ENCODE data around the gene FIBCD1.

The FIBCD1 gene

DNA sequence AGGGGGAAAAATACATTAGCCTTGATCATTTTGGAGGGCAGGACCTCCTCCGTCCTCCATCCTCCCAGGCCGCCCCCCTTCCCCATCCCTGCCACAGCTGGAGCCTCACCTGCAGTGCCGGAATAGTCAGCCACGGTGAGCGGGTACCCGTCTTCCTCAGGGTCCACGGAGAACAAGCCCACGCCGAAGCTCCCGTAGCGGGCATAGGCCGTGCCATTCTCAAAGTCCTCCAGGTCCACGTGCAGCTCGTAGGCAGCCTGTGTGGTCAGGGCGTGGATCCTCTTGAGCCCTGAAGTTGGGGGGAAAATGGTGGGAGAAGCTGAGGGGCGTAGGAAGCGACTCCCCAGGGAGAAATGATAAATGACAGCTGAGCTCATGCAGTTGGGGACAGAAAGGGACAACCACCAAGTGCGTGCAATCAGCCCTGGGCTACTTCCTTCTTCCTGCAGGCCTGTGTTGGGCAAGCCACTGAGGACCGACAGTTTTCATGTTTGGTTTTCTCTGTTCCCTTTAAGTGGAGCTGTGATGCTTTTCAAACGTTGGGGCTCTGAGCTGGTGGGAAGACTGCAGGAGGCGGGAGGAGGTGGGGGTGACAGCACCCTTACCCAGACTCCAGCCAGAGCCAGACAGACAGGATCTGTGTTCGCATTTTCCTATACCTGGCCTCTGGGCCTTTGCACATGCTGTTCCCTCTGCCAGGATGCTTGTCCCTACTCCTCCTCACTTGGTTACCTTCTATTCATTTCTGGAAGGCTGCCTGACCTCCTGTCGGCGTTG, 33.7 kb downstream of the FIBCD1 start:
- no peak for DNase-seq

DNA sequence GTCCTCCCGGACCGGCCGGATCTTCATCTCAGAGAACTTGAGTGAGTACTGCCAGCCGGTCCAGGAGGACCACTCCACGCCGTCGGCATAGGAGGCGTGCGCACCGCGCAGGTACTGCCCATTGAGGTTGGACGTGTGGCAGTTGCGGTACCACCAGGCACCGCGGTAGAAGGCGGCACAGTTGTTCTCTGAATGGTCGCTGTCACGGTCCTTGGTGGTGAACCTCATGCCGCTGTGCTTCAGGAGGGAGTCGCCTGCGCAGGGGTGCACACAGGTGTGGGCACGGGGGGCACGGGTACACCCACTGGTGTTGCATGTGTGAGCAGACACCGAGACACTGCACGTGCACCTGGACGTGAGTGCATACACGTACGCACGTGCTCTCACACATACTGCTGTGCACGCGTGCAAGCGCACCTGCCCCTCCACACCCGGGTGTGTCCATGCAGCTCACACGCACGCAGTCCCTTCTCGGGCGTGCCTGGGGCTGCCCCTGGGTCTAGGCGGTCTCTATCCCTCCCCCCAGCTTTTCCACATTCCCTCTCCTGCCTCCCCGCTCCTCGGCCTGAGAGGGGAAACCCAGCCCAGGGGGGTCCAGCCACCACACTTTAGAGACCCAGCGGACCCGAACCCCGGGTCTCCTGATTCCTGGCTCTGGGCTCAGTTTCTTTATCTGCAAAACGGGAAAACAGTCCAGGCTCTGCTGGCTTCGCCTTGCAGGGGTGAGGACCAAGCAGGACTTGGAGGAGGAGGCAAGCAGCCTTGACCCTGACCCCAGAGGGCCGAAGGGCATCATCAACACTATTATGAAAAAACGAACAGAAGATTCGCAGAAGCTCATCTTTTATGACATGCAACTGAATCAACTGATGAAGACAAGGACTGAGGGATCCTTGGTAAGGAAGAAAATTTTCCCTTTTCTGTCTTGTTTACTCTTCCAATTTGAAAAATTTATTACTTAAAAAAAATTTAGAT, 34.7 kb downstream of the FIBCD1 start:
- no peak for DNase-seq

DNA sequence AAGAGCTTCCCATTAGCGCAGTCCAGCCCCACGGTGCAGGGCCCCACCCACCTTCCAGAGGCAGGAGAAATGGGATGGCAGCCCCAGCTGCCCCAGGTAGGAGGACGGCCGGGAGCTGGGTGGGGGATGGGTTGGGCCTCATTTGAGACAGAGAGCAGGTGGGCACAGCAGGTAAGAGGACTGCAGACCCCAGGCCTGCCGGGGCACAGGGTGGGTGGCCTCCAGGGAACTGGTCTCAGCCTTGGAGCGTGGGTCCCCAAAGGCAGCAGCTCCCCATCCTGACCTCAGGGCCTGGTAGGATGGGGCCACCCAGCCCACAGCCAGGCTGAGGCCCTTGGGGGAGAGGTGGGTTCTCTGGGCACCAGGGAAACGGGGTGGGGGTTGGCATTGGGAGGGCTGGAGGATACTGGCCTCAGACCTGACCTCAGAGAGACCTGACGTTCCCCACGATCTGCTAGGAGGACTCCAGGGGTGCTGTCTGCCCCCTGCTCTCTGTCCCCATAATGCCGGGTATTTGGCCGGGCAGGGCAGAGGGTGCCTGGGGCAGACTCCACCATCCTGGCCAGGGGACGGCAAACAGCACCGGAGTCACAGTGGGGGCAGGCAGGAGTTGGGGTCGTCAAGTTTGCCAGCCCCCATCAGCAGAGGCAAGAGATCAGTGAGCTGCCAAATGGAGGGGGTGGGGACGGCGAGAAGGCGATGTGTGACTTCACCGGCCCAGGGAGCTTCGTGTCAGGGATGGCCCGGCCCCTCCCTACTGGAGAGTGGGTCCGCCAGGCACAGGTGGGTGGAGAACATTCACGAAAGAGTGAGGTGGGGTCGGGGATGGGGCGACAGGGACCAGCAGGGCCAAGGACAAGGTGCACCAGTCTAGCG, 35.6 kb downstream of the FIBCD1 start:
- no peak for DNase-seq

DNA sequence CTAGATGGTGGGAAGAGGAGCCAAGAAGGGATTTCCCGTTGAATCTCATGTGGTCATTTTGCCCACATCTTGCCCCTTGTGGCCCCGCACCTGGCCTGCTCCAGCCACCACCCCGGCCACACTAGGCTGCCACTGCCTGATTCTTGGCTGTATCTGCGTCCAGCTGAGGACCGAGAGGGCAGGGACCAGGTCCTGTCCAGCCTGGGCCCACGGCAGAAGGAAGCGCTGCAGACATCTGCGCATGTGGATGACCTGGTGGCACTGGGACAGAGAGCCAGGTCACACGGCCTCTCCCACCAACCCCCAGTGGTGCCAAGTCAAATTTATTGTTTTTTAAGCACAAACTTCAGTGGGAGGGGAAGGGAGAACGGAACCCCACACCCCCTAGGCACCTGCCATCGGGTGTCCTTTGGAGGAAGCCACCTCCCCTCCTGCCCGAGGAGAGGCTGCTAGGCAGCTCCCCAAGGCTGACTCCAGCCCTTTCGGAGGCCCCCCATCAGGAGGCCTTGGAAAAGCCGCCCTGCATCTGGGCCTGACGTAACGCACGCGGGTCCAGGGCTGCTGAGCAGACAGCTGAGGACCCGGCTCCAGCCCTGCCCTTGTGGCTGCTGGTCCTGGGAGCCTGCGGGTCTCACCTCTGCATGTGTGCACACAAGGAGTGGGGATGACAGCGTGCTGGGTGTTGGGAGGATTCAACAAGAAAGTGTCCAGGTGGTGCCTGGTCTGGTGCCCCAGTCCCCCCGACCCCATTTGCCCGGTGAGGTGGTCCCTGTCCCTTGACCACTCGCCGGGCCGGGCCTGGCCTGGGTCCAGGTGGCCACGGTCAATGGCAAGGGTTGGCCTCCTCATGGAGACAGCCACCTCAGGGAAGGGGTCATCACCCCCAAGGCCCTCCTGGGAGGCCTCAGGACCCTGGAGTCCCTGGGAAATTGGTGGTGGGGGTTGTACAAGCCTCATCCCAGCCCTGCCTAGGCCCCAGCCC, 36.6 kb downstream of the FIBCD1 start:
- no peak for DNase-seq

DNA sequence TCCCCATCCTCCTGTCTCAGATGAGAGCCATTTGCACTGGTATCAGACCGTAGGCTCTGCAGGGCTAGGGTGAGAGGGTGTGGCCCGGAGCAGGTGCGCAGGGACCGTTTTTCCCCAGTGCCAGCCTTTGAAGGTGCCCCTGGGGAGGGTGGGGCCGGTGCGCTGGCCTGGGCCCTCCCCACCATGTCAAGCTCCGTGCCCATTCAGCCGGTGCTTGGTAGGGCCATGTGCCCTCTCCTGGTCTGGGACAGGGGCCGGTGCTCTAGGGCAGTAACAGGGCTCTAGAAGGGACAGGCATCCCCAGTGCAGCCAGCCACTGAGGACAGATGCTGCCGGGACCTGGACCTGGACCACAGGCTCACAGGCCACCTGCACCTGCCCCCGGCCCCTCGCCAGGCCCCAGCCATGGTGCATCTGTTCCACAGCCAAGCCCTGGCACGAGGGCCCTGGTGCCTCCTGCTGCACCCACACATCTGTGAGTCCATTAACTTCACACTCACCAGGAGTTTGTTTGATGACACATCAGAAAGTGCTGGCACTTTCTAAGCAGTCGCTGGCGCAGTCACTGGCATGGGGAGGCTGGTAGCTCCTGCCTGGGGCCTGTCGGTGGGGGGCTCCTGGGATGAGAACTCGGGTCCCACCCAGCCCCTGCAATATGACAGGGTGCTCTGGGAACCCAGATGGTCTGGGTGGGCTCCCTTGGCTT, 37.4 kb downstream of the FIBCD1 start:
- DNase-seq = no peak

DNA sequence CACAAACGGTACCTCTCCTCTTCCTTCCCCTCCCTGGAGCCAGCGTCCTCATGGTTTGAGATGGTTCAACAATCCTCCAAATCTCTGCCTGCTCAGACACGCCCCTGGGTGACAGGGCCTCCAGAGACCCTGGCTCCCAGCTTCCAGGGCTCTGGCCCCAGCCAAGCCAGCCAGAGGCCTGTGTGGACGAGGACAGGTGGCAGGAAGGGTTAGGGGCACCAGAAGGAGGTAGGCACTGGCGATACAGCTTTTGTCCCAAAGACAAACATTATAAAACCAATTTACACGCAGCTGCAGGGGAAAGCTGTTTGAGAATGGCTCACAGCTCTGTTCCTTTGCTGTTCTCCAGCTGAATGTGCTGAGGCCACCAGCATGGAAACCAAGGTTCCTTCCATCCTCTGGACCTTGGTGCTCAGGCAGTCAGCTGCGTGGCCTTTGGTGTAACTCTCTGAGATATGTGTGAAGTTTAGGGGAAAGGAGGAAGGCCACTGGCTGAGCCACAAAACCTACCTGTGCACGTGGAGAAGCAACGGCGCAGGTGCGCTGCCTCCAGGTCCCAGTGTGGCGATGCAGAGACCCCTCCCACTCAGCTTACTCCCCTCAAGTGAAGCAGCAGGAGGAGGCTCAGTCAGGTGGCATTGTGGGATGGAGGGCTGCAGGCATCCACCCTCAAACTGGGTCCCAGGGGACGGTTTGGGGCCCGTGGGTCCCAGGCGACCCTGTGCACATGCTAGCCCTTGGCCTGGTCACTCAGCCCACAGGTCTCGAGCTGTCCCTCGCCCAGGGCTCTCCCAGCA, 38.1 kb downstream of the FIBCD1 start:
- no peak for DNase-seq

DNA sequence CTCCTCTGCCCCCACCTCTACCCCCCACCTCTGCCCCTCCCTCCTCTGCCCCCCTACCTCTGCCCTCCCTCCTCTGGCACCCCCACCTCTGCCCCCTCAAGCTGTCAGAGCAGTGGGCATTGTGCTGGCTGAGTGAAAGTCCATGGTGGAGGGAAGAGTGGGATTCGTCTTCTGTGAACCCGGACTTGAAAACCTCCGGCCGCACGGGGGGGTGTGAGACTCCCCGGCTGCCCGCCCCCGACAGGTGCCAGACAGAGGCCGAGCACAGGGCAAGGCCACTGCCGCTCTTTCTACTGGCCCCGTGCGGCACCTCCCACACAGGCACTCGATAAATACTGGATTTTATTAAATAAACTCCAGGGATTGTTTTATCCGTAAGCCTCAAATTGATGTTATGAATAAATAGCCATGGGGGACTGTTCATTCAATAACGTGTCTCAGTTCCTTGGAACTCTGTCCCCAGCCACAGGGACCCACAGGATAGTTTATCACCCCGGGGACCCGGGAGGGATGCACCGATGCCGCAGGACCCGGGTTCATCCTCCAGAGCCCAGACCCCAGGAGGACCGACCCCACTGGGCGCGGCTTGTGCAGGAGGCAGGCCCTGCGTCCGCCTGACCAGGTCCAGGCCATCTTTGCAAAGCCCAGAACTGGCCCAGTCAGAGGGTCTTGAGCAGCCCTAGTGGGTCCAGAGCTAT, 39.8 kb downstream of the FIBCD1 start:
- DNase-seq = no peak

DNA sequence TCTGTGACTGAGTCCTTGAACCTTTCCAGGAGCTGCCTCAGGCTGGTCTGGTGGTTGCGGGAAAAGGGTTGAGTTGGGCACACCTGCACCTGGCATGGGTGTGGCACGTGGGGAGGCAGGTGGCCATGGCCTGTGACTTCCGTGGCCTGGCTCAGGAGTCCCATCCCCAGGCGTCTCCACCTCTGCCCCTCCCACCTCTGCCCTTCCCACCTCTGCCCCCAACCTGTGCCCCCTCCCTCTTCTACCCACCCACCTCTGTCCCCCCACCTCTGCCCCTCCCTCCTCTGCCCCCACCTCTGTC, 40.5 kb downstream of the FIBCD1 start:
- no peak for DNase-seq

DNA sequence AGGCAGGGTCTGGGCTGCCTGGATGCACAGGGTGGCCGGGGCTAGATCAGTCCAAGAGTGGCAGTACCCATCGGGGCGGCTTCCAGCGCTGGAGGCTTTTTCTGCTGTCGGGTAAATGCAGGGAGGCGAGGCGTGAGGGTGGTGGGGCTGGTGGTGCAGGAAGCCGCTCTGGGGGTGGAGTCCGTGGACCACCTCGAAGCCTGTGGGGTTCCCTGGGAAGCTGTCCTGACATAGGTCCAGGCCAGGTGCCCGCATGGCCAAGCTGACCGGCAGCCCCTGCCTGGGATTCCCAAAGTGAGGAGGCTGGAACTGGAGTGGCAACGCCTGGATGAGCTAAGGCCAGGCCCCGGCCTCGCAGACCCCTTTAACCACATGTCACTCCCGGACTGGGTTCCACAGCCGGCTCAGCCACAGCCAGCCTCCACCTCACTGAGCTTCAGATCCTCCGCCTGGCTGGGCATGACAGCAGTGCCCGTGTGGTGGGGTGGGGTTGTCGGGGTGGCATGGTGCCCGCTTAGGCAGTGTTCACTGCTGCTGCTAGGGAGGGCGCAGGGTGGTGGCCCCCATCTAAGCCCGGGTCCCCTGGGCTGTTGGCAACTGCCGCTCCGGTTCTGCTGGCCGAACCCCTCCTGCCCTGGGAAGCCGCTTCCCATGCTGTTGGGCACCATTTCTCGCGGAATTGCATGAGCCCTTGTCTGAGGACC, 41.0 kb downstream of the FIBCD1 start:
- no peak for DNase-seq

DNA sequence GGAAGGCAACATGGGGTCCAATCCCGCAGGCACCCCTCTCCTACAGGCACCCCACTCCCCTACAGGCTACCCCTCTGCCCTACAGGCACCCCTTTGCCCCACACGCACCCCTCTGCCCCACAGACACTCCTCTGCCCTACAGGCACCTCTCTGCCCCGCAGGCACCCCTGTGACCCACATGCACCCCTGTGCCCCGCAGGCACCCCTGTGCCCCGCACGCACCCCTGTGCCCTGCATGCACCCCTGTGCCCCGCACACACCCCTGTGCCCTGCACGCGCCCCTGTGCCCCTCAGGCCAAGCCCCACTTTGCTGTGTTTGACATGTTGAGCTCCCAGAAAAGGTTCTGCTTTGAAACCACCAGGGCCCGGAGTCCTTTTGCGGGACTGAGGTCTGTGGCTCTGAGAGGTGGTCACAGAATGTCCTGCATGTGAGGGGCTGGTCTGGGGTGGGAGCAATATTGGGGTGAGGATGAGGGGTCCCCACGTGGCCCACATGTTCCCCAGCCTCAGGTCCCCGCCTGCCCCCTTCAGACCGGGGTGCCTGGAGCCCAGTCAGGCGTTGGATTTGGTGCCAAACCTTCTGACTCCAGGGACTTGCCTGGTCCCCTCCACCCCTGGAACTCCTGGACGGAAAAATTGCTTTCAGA, 41.8 kb downstream of the FIBCD1 start:
- DNase-seq = no peak

DNA sequence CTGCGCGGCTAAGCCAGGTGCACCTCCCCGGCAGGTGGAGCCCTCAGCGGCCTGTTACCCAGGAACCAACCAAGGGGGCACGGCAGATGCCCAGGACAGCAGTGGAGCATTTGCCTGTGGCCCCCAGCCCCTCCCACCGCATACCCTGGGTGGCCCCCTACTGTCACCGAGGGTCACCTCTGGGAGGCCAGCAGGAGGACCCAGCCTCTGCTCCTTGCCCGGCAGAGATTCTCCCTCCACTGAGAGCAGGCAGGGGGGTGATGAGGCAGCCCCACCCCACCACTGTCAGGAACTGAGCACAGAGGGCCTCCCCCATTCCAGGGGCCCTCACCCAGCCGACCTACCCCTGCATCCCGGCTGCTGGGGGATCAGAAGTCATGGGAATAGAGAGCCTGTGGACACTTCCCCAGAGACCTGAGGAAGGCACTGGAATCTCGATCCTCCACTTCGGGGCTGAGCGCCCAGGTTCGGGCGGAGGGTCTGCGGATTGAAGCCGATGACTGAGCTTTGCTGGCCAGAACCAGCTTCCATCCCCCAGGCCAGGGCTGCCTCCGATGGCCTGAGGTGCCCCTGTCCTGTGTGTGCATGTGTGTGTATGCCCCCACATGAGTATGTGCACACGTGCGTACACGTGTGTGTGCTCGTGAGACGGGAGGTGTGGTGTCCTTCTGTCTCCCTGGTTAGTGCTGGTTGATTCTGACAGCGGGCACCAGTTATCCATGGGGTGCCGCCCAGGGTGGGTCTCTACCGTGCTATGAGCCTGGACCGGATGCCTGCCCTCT, 42.6 kb downstream of the FIBCD1 start, which contains the start of gene QRFP:
Gene QRFP, minus strand, starts transcription at position 580 of the 782 bp plus-strand sequence. CDS start 2,974 bp downstream, outside the sequence.
- DNase-seq = no peak

DNA sequence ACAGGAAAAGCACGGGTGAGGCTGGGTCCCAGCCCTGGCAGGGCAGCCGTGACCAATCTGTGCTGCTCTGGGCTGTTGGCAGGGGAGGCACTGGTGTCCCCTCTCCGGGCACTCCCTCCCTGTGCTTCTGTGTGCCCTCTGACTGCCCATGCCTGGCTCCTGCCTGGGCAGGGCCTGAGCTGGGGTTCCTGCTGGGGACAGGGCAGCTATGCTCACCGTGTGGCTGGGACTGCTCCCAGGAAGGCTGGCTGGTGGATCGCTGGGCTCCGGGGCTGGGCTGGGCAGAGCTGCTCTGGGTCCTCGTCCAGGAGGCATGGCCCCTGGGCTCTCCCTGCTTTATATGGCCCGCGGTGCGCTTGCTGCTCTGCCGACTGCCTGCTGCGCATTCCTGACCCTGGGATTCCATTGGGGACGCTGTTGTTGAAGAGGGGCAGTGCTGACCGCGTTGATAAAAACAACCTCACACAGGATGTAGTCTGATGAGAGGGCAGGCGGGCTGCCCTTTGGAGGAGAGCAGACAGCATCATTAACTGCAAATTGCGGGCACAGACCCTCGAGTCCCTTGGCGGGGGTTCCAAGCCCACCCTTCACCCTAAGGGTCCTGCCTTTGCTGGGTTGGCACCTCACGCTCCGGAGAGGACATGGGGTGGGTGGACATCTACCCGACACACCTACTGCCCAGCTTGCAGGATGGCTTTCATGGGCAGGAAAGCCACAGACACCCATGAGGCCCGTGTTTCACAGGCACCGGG, 43.4 kb downstream of the FIBCD1 start:
- DNase-seq = no peak

DNA sequence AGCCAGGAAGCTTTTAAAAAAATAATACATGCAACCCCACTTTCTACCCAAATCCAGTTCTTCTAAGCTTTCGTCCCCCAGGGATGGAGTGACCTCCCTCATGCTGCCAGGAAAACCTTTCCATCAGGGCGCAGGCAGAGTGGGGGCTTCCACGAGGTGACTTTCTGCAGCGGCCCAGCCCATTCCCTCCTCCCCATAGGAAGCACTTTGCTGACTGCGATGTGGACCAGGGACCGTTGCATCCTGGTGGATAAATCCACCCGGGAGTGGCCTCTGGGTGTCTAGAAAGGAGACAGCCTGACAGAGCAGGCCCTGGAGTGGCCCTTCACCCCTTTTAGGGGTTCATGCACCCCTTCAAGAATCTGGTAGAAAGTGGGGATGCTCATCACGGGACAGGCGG, 44.0 kb downstream of the FIBCD1 start:
- DNase-seq = no peak

DNA sequence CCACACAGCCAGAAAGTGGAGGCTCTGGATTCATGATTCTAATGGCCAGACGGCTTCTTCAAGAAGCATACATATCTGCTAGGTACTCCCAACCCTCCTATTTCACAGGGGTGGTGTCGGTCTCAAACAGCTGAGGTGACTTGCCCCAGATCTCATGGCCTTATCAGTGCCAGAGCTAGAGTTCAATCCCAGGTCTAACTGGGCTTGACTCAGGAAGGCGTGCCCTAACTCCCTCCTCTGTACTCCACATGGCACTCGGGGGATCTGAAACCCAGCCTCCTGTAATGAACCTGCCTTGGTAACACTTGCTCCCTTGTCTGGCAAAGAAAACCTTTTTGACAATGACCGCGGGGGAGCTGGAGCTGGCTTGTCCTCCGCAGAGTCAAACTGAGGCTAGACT, 44.5 kb downstream of the FIBCD1 start:
- DNase-seq = no peak

DNA sequence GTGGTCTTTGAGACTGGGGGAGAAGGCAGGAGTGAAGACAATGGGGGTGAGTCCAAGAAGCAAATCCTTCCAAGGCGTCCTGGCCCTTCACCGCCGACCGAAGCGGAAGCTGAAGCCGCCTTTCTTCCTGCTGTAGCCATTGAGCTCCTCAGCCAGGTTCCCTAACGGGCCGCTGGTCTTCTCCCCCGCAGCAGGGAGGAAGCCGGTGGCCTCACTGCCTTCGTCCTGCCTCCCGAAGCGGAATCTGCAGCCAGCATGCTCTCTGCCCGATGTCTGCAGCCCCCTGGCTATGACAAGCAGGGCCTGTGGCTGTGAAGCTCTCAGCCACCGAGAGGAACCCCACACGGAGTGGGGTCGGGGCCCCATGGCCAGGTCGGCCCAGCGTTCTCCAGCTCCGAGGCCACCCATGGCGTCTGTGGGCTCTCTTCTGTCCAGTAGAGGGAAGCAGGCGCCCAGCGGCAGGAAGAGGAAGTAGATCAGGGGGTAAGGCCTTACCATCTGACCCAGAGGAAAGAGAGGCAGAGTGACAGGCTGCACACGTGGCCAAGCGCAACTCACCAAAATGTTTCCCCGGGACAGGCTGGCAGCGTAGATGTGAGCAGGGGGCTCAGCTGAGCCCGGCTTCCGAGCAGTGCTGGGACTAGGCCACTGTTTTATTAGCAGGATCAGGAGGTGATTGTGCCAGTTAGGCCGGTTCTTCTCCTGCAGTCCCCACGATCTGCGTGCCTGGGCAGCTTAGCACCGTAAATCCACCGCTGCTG, 45.5 kb downstream of the FIBCD1 start:
- no peak for DNase-seq
